ENCODE measurements around the gene HIBADH. TPM values are rescaled to one million over a fixed set of nuclear protein-coding genes. Genes with fewer than 3 reads are reported as not detected.

The HIBADH gene
- total RNA-seq, 1 experiment from 2014 or later, result 51.5 TPM

DNA sequence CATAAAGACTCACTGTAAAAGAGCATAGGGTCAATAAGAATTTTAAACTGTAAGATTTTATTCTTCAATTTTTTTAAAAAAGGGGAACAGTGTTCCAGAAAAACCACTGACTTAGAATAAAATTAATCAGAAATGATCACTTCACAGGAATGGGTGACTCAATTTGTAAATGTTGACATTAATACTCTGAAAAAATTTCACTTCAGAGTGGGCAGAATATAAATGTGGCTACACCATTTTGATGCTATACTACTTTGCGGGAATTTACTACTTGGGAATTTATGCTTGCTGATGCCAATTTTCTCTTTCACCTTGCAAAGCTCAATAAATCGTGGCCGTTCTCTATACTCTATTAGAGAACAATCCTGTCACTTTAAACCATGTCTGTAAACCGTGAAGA, 126.9 kb downstream of the HIBADH start:
- Mint-ChIP-seq H3K27ac (ENCODE audit: low read depth, unreplicated experiment) (no peak overlapping the region), H3K4me3 (ENCODE audit: unreplicated experiment) (no peak overlapping the region), H3K27me3 (ENCODE audit: insufficient read depth, unreplicated experiment) (no peaks in the 10 kb centered on the region), H3K36me3 (ENCODE audit: insufficient read depth, unreplicated experiment) (peaks cover 35% of the 10 kb centered on the region), H3K9me3 (ENCODE audit: unreplicated experiment) (peaks cover under 1% of the 10 kb centered on the region), H3K4me1 (ENCODE audit: insufficient read depth, unreplicated experiment) (no peaks in the 10 kb centered on the region)
- ChIA-PET POLR2A (no interaction called here), CTCF (no interaction called here)
- no peak for DNase-seq (ENCODE audit: unreplicated experiment)
- intact Hi-C loops (cut with micrococcal nuclease), result no loop called here
- no peak for TF ChIP-seq CTCF (IDR thresholded peaks at IDR 0.05; ENCODE audit: unreplicated experiment)
- no TSS peak for BruUV-seq (replicated peaks)

DNA sequence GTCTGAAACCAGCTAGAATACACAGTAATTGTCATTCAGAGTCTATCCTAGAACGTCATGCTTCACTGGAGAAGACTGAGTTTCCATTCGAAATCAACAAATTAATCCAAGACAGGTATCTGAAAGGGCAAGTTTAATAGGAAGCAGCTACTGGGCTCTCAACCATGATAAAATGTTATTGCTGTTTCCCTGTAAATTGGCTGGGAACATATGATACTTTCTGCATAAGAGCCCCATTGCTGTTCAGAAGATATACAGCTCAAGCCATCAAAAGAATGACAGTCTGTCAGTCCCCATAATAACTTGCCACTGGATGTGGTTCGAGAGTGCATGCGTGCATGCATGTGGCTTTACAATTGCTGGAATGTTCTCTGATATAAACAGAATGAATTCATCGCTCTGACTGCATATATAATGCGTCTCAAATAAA, 129.0 kb downstream of the HIBADH start:
- no TSS peak for BruUV-seq (replicated peaks)
- no peak for DNase-seq (ENCODE audit: unreplicated experiment)
- Mint-ChIP-seq H3K9me3 (ENCODE audit: unreplicated experiment) (no peaks in the 10 kb centered on the region), H3K4me3 (ENCODE audit: unreplicated experiment) (no peak overlapping the region), H3K27ac (ENCODE audit: low read depth, unreplicated experiment) (no peak overlapping the region), H3K4me1 (ENCODE audit: insufficient read depth, unreplicated experiment) (no peaks in the 10 kb centered on the region), H3K36me3 (ENCODE audit: insufficient read depth, unreplicated experiment) (peaks cover 47% of the 10 kb centered on the region), H3K27me3 (ENCODE audit: insufficient read depth, unreplicated experiment) (no peaks in the 10 kb centered on the region)
- ChIA-PET POLR2A (interaction anchor here (0.7 kb wide), 1 partner anchor 27 kb away, joined by 3 read pairs; no protein-coding TSS in a partner anchor), CTCF (interaction anchor here (0.6 kb wide), 1 partner anchor 22 kb away, joined by 3 read pairs; no protein-coding TSS in a partner anchor)
- intact Hi-C loops (cut with micrococcal nuclease), result no loop called here
- TF ChIP-seq CTCF (IDR thresholded peaks at IDR 0.05; ENCODE audit: unreplicated experiment), result no peak

DNA sequence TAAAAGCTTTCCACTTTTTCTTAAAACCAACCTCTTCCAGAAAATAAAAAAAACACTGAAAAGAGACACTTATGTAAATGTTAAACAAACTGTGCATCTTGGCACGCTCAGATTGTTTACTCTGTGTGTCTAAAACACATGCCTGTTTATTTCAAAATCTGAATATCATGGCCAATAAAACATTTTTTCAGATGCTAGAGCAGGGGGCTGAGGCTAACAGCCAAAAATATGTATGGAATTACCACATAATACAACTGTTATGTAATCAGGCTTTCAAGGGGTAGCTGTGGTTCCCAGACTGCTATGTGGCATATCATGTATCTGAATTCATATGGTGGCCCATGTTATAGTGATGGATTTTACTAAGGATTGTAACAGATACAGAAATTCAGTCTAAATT, 130.4 kb downstream of the HIBADH start:
- no peak overlapping the region for H3K27ac Mint-ChIP-seq (ENCODE audit: low read depth, unreplicated experiment)
- no peak overlapping the region for H3K4me3 Mint-ChIP-seq (ENCODE audit: unreplicated experiment)
- peak; percentile 27 for DNase-seq (ENCODE audit: unreplicated experiment)
- POLR2A ChIA-PET, result interaction anchor here (0.7 kb wide), 2 partner anchors 15 to 149 kb away, joined by 3 read pairs; no protein-coding TSS in a partner anchor
- BruUV-seq (replicated peaks), result no TSS peak
- no peaks in the 10 kb centered on the region for H3K4me1 Mint-ChIP-seq (ENCODE audit: insufficient read depth, unreplicated experiment)
- H3K9me3 Mint-ChIP-seq (ENCODE audit: unreplicated experiment), result no peaks in the 10 kb centered on the region
- no peak for TF ChIP-seq CTCF (IDR thresholded peaks at IDR 0.05; ENCODE audit: unreplicated experiment)
- intact Hi-C loops (cut with micrococcal nuclease), result no loop called here
- H3K27me3 Mint-ChIP-seq (ENCODE audit: insufficient read depth, unreplicated experiment), result no peaks in the 10 kb centered on the region
- CTCF ChIA-PET, result no interaction called here
- H3K36me3 Mint-ChIP-seq (ENCODE audit: insufficient read depth, unreplicated experiment), result peaks cover 53% of the 10 kb centered on the region

DNA sequence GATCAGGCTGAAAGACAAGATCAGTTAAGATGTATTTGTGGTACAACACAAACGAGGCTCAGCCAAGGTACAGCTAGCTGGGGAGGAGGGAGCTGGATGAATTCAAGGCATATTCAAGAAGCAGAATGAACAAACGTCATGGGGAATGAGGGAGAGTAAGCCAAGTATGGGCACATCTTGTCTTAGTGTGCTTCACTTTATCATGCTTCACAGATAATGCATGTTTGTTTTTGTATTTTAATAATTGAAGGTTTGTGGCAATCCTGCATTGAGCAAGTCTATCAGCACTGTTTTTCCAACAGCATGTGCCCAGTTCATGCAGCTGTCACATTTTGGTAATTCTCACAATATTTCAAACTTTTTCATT, 135.4 kb downstream of the HIBADH start:
- BruUV-seq (replicated peaks), result no TSS peak
- POLR2A ChIA-PET, result no interaction called here
- no peak for DNase-seq (ENCODE audit: unreplicated experiment)
- TF ChIP-seq CTCF (IDR thresholded peaks at IDR 0.05; ENCODE audit: unreplicated experiment), result no peak
- intact Hi-C loops (cut with micrococcal nuclease), result no loop called here
- Mint-ChIP-seq H3K9me3 (ENCODE audit: unreplicated experiment) (no peaks in the 10 kb centered on the region), H3K27me3 (ENCODE audit: insufficient read depth, unreplicated experiment) (no peaks in the 10 kb centered on the region), H3K4me3 (ENCODE audit: unreplicated experiment) (no peak overlapping the region), H3K36me3 (ENCODE audit: insufficient read depth, unreplicated experiment) (peaks cover 62% of the 10 kb centered on the region), H3K27ac (ENCODE audit: low read depth, unreplicated experiment) (no peak overlapping the region), H3K4me1 (ENCODE audit: insufficient read depth, unreplicated experiment) (no peaks in the 10 kb centered on the region)
- CTCF ChIA-PET, result interaction anchor here (0.6 kb wide), 1 partner anchor 114 kb away, joined by 3 read pairs; no protein-coding TSS in a partner anchor
